ENCODE measurements around the gene PRKAR1B. TPM values are rescaled to one million over a fixed set of nuclear protein-coding genes. Genes with fewer than 3 reads are reported as not detected.

Gene PRKAR1B
- total and polyA plus RNA-seq, 8 donors = 2.5 to 8.4 (median 5.3) TPM

GRCh38 chr7:739455-739982, 12.4 kb upstream of the PRKAR1B start:
- no peaks in the 10 kb centered on the region for H3K9me3 ChIP-seq
- peaks cover 0 to 14% (median 0%) of the 10 kb centered on the region in 3 donors for H3K36me3 ChIP-seq
- H3K27me3 ChIP-seq = no peaks in the 10 kb centered on the region
- H3K4me3 ChIP-seq = no peak overlapping the region
- ATAC-seq (no peak), DNase-seq (peak in 1 of 6 donors; percentile 57), FAIRE-seq (no peak)
- no peak overlapping the region for H3K27ac ChIP-seq
- 96 to 97% methylated on average over 31 of the region's 31 CpGs for WGBS, 2 donors
- no peaks in the 10 kb centered on the region for H3K4me1 ChIP-seq
- TF ChIP-seq CTCF (IDR thresholded peaks at IDR 0.05) = no peak
- intact Hi-C loops (cut with DNase I) = no loop called here

- Histone ChIP-seq H3K9me3 (no peaks in the 10 kb centered on the region), H3K27me3 (no peaks in the 10 kb centered on the region), H3K27ac (no peak overlapping the region), H3K4me1 (no peaks in the 10 kb centered on the region), H3K36me3 (peaks cover 0 to 14% (median 0%) of the 10 kb centered on the region in 3 donors), H3K4me3 (no peak overlapping the region)
- no peak for TF ChIP-seq CTCF (IDR thresholded peaks at IDR 0.05)
- DNase-seq = peak in 1 of 6 donors; percentile 39
- intact Hi-C loops (cut with DNase I) = no loop called here
- ATAC-seq = no peak
- 88 to 91% methylated on average over 22 to 24 of the region's 24 CpGs for WGBS, 2 donors
- FAIRE-seq = no peak
Measured at GRCh38 chr7:738723-739454, 11.8 kb upstream of the PRKAR1B start.

GRCh38 chr7:738241-738640, 11.2 kb upstream of the PRKAR1B start:
- intact Hi-C loops (cut with DNase I) = no loop called here
- no peak for DNase-seq
- ATAC-seq = no peak
- TF ChIP-seq CTCF (IDR thresholded peaks at IDR 0.05) = no peak
- no peak overlapping the region for H3K4me3 ChIP-seq
- no peaks in the 10 kb centered on the region for H3K9me3 ChIP-seq
- H3K27ac ChIP-seq = no peak overlapping the region
- peaks cover 0 to 14% (median 0%) of the 10 kb centered on the region in 3 donors for H3K36me3 ChIP-seq
- no peaks in the 10 kb centered on the region for H3K4me1 ChIP-seq
- no peak for FAIRE-seq
- WGBS, 2 donors = 89 to 94% methylated on average over 5 of the region's 5 CpGs
- H3K27me3 ChIP-seq = no peaks in the 10 kb centered on the region

- H3K4me1 ChIP-seq = peaks cover 0 to 3% (median 0%) of the 10 kb centered on the region in 3 donors
- H3K27me3 ChIP-seq = no peaks in the 10 kb centered on the region
- no peaks in the 10 kb centered on the region for H3K36me3 ChIP-seq
- no peak for ATAC-seq
- TF ChIP-seq CTCF (IDR thresholded peaks at IDR 0.05) = no peak
- no peaks in the 10 kb centered on the region for H3K9me3 ChIP-seq
- no peak for DNase-seq
- H3K27ac ChIP-seq = no peak overlapping the region
- no peak for FAIRE-seq
- WGBS, 2 donors = 97% methylated on average over 11 of the region's 11 CpGs
- intact Hi-C loops (cut with DNase I) = no loop called here
- no peak overlapping the region for H3K4me3 ChIP-seq
Measured at GRCh38 chr7:734808-735207, 7.7 kb upstream of the PRKAR1B start.

- no peak for TF ChIP-seq CTCF (IDR thresholded peaks at IDR 0.05)
- FAIRE-seq = no peak
- no peak overlapping the region for H3K27ac ChIP-seq
- 98 to 99% methylated on average over 4 of the region's 4 CpGs for WGBS, 2 donors
- no peak for ATAC-seq
- no peaks in the 10 kb centered on the region for H3K27me3 ChIP-seq
- H3K9me3 ChIP-seq = no peaks in the 10 kb centered on the region
- intact Hi-C loops (cut with DNase I) = no loop called here
- H3K4me3 ChIP-seq = no peak overlapping the region
- H3K36me3 ChIP-seq = no peaks in the 10 kb centered on the region
- H3K4me1 ChIP-seq = peaks cover 0 to 3% (median 0%) of the 10 kb centered on the region in 3 donors
- DNase-seq = no peak
Measured at GRCh38 chr7:734214-734613, 7.1 kb upstream of the PRKAR1B start.
